GM23248 (cell line): ENCODE measurements around the gene RAB3C.

Experiments used
- EZH2 ChIP-seq: fragments of 200-600 bp; sonication (generic); IDR thresholded peaks from 2 replicates; pipeline ENCODE4 v1.6.1; 2018; ENCODE audit warnings: antibody characterized with exemption, mild to moderate bottlenecking; ENCODE audit not compliant: insufficient read depth, poor library complexity, severe bottlenecking
- EZH2phosphoT487 ChIP-seq: fragments of 200-600 bp; sonication (generic); IDR thresholded peaks from 2 replicates; pipeline ENCODE4 v1.6.1; 2018; ENCODE audit warnings: antibody characterized with exemption, moderate library complexity, mild to moderate bottlenecking, low read depth; ENCODE audit not compliant: insufficient read depth

- no peak for TF ChIP-seq EZH2phosphoT487
- TF ChIP-seq EZH2 = no peak
Observed at GRCh38 chr5:58803056-58803455, 220.2 kb downstream of the RAB3C start.
